ENCODE results near the gene SRPX. TPM values are rescaled to one million over a fixed set of nuclear protein-coding genes. Genes with fewer than 3 reads are reported as not detected.

Gene SRPX
- total and polyA plus RNA-seq, 2 of the 13 experiments (the other 11 are each of a cell fraction or from before 2014, with no cell fraction given) = 0.30 TPM; not detected in 1

GRCh38 chrX:38224160-38224559 is 3.5 kb upstream of the SRPX start:
- H3K27me3 ChIP-seq (ENCODE audit: control insufficient read depth in 1 of 2, insufficient read depth in 2 of 2, low read length in 2 of 2) = peaks cover 2 to 14% of the 10 kb centered on the region in 2 experiments; a peak in 4 of 5 replicates
- POLR2A ChIA-PET = no interaction called here
- no peak overlapping the region for H3K4me2 ChIP-seq (ENCODE audit: low read depth, low read length)
- no peaks in the 10 kb centered on the region for H3K4me1 ChIP-seq (ENCODE audit: insufficient read depth, low read length)
- H3K9me3 ChIP-seq (ENCODE audit: low read length) = no peaks in the 10 kb centered on the region
- FAIRE-seq (no peak), DNase-seq (ENCODE audit: low spot score) (no peak), ATAC-seq (no peak)
- no peaks in the 10 kb centered on the region for H3K79me2 ChIP-seq (ENCODE audit: insufficient read depth, low read length)
- no peaks in the 10 kb centered on the region for H3K36me3 ChIP-seq (replicated peaks in 1 of 2; ENCODE audit: control insufficient read depth in 1 of 2, insufficient read depth in 2 of 2, low read length in 2 of 2)
- H4K20me1 ChIP-seq (ENCODE audit: insufficient read depth, low read length) = no peaks in the 10 kb centered on the region
- CTCF ChIA-PET (ENCODE audit: low intra/inter-chr PET ratio, low total read pairs) = no interaction called here
- no TSS peak for BruUV-seq (replicated peaks)
- H3K27ac ChIP-seq (ENCODE audit: extremely low read length, insufficient read depth, low read length) = no peak overlapping the region
- no peak overlapping the region for H2AFZ ChIP-seq (ENCODE audit: low read length)
- intact Hi-C loops (cut with micrococcal nuclease; ENCODE audit: unreplicated experiment) = no loop called here
- no peak overlapping the region for H3K4me3 ChIP-seq (replicated peaks in 1 of 3; ENCODE audit: insufficient read depth in 1 of 3, low read depth in 2 of 3, low read length in 3 of 3)
- H3K9ac ChIP-seq (ENCODE audit: insufficient read depth, low read depth, low read length) = no peak overlapping the region
- in situ Hi-C loops (cut with HindIII; ENCODE audit: extremely low pct_ligation_motif_present, low pct_unique_long_range_greater_than_20kb) = no loop called here
- TF ChIP-seq BRCA1 (CRISPR knock-in tag; IDR thresholded peaks at IDR 0.05) (no peak), ZNF709 (CRISPR knock-in tag; IDR thresholded peaks at IDR 0.05) (no peak), CHD2 (IDR thresholded peaks at IDR 0.05; ENCODE audit: low read depth, low read length) (no peak), ZNF367 (CRISPR knock-in tag; IDR thresholded peaks at IDR 0.05; ENCODE audit: borderline replicate concordance) (no peak), ZNF138 (CRISPR knock-in tag; IDR thresholded peaks at IDR 0.05; ENCODE audit: low read depth) (no peak), ZNF280D (CRISPR knock-in tag; IDR thresholded peaks at IDR 0.05) (no peak), ZNF296 (CRISPR knock-in tag; conservative IDR thresholded peaks at IDR 0.05) (no peak), ATF2 (CRISPR knock-in tag; IDR thresholded peaks at IDR 0.05) (no peak), ZKSCAN1 (IDR thresholded peaks at IDR 0.05; ENCODE audit: low read length) (no peak), ZSCAN31 (CRISPR knock-in tag; IDR thresholded peaks at IDR 0.05; ENCODE audit: low read depth) (no peak), TFE3 (CRISPR knock-in tag; IDR thresholded peaks at IDR 0.05) (no peak), ZNF577 (CRISPR knock-in tag; IDR thresholded peaks at IDR 0.05; ENCODE audit: borderline replicate concordance, low read depth) (no peak), RCOR2 (CRISPR knock-in tag; IDR thresholded peaks at IDR 0.05) (no peak), KLF15 (CRISPR knock-in tag; IDR thresholded peaks at IDR 0.05; ENCODE audit: borderline replicate concordance) (no peak)
- TF ChIP-seq, protein P1, sequence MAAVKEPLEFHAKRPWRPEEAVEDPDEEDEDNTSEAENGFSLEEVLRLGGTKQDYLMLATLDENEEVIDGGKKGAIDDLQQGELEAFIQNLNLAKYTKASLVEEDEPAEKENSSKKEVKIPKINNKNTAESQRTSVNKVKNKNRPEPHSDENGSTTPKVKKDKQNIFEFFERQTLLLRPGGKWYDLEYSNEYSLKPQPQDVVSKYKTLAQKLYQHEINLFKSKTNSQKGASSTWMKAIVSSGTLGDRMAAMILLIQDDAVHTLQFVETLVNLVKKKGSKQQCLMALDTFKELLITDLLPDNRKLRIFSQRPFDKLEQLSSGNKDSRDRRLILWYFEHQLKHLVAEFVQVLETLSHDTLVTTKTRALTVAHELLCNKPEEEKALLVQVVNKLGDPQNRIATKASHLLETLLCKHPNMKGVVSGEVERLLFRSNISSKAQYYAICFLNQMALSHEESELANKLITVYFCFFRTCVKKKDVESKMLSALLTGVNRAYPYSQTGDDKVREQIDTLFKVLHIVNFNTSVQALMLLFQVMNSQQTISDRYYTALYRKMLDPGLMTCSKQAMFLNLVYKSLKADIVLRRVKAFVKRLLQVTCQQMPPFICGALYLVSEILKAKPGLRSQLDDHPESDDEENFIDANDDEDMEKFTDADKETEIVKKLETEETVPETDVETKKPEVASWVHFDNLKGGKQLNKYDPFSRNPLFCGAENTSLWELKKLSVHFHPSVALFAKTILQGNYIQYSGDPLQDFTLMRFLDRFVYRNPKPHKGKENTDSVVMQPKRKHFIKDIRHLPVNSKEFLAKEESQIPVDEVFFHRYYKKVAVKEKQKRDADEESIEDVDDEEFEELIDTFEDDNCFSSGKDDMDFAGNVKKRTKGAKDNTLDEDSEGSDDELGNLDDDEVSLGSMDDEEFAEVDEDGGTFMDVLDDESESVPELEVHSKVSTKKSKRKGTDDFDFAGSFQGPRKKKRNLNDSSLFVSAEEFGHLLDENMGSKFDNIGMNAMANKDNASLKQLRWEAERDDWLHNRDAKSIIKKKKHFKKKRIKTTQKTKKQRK (IDR thresholded peaks at IDR 0.05; ENCODE audit: low read length) = no peak
- TF ChIP-seq, protein P2, sequence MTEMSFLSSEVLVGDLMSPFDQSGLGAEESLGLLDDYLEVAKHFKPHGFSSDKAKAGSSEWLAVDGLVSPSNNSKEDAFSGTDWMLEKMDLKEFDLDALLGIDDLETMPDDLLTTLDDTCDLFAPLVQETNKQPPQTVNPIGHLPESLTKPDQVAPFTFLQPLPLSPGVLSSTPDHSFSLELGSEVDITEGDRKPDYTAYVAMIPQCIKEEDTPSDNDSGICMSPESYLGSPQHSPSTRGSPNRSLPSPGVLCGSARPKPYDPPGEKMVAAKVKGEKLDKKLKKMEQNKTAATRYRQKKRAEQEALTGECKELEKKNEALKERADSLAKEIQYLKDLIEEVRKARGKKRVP (CRISPR knock-in tag; IDR thresholded peaks at IDR 0.05) = no peak
